Stimulated activated CD8-positive, alpha-beta memory T cell treated with anti-CD3 and anti-CD28 coated beads, Interleukin-12 subunit alpha, Interleukin-12 subunit beta, amount 100 ng/mL, for 4 hours (primary cell): ENCODE data around the gene CXorf49B.

Experiments used
- DNase-seq: peaks from one replicate; pipeline ENCODE4 v3.0.0-alpha.2; 2020; ENCODE audit warnings: low read depth

Gene CXorf49B

GRCh38 chrX:71815906-71816156 is 52.7 kb downstream of the CXorf49B start:
- DNase-seq, result no peak
